NB4 (cell line): ENCODE results near the gene TERT.

Experiments
- CTCF ChIP-seq: IDR thresholded peaks from one replicate; pipeline ENCODE4 v1.5.1; 2012; ENCODE audit warnings: low read depth, low read length
- MAX ChIP-seq: IDR thresholded peaks from 2 replicates; pipeline ENCODE4 v1.6.1; 2011; ENCODE audit warnings: low read depth, low read length
- POLR2A ChIP-seq: IDR thresholded peaks from 2 replicates; pipeline ENCODE4 v1.6.1; 2011; ENCODE audit warnings: mild to moderate bottlenecking; ENCODE audit not compliant: insufficient read length; ENCODE audit errors: extremely low read depth

- TF ChIP-seq CTCF (no peak), POLR2A (no peak), MAX (no peak)
Observed at GRCh38 chr5:1206521-1207412, 88.1 kb downstream of the TERT start.
